Activated gamma-delta T cell treated with Interleukin-2 at 50 U/mL for 16 hours (primary cell): Measurements from ENCODE around the gene LDLRAD4.

ENCODE experiments used
- DNase-seq: peaks from one replicate; pipeline ENCODE4 v3.0.0-alpha.2; 2020

Gene LDLRAD4

GRCh38 chr18:13218368-13218991 is at the start of gene LDLRAD4:
LDLRAD4 (plus strand) TSS chr18:13218760.
- peak; percentile 27 for DNase-seq

GRCh38 chr18:13173578-13174145 is 44.9 kb upstream of the LDLRAD4 start:
- DNase-seq = no peak

- DNase-seq = no peak
Measured at GRCh38 chr18:13175266-13175665, 43.3 kb upstream of the LDLRAD4 start.

- no peak for DNase-seq
Measured at GRCh38 chr18:13175754-13176210, 42.8 kb upstream of the LDLRAD4 start.

GRCh38 chr18:13176847-13177246 is 41.7 kb upstream of the LDLRAD4 start:
- DNase-seq = no peak

- no peak for DNase-seq
Measured at GRCh38 chr18:13178197-13178596, 40.4 kb upstream of the LDLRAD4 start.

GRCh38 chr18:13178976-13179375 is 39.6 kb upstream of the LDLRAD4 start:
- DNase-seq = no peak

GRCh38 chr18:13179566-13180113 is 38.9 kb upstream of the LDLRAD4 start:
- DNase-seq = no peak

GRCh38 chr18:13180614-13181375 is 37.8 kb upstream of the LDLRAD4 start:
- DNase-seq = no peak

GRCh38 chr18:13181765-13182164 is 36.8 kb upstream of the LDLRAD4 start:
- no peak for DNase-seq

- no peak for DNase-seq
Measured at GRCh38 chr18:13183359-13183758, 35.2 kb upstream of the LDLRAD4 start.

- no peak for DNase-seq
Measured at GRCh38 chr18:13183790-13184189, 34.8 kb upstream of the LDLRAD4 start.

- no peak for DNase-seq
Measured at GRCh38 chr18:13184396-13184795, 34.2 kb upstream of the LDLRAD4 start.

GRCh38 chr18:13185675-13186198 is 32.8 kb upstream of the LDLRAD4 start:
- no peak for DNase-seq

GRCh38 chr18:13186687-13187086 is 31.9 kb upstream of the LDLRAD4 start:
- DNase-seq = no peak

GRCh38 chr18:13187498-13187897 is 31.1 kb upstream of the LDLRAD4 start:
- DNase-seq = no peak

- DNase-seq = no peak
Measured at GRCh38 chr18:13191031-13191430, 27.5 kb upstream of the LDLRAD4 start.

- DNase-seq = no peak
Measured at GRCh38 chr18:13191779-13192178, 26.8 kb upstream of the LDLRAD4 start.

GRCh38 chr18:13192970-13193369 is 25.6 kb upstream of the LDLRAD4 start:
- DNase-seq = no peak

- no peak for DNase-seq
Measured at GRCh38 chr18:13194239-13194638, 24.3 kb upstream of the LDLRAD4 start.

GRCh38 chr18:13198701-13199100 is 19.9 kb upstream of the LDLRAD4 start:
- no peak for DNase-seq

GRCh38 chr18:13199169-13199568 is 19.4 kb upstream of the LDLRAD4 start:
- DNase-seq = no peak

- DNase-seq = no peak
Measured at GRCh38 chr18:13201292-13201691, 17.3 kb upstream of the LDLRAD4 start.

- no peak for DNase-seq
Measured at GRCh38 chr18:13202571-13202970, 16.0 kb upstream of the LDLRAD4 start.
